IMR-90 (cell line): Measurements from ENCODE around the gene CHL1. TPM values are rescaled to one million over a fixed set of nuclear protein-coding genes. Genes with fewer than 3 reads are reported as not detected.

ENCODE experiments used
- ATAC-seq: fragments of 200-7000 bp; cut with Tn5 transposase; 2 replicates; pipeline ENCODE4 v1.9.1; 2020; ENCODE audit warnings: low read depth, mild to moderate bottlenecking, moderate library complexity
- BruUV-seq: library from RNA; stranded (reverse); fragments of 400-500 nt; replicated peaks from 2 replicates; lab custom pipeline; 2021; lab: Mats Ljungman, UMichigan
- CTCF ChIA-PET: fragments of 300-600 bp; formaldehyde crosslinking; extraction: SDS; loops from one replicate; lab custom pipeline; 2021; ENCODE audit warnings: antibody characterized with exemption; lab: Yijun Ruan, JAX
- POLR2A ChIA-PET: fragments of 300-600 bp; sonication (Branson Sonifier 250); formaldehyde crosslinking; loops from one replicate; lab custom pipeline; 2022; ENCODE audit warnings: antibody characterized with exemption; ENCODE audit not compliant: unreplicated experiment; lab: Charles Lee
- DNase-seq: peaks from one replicate; pipeline ENCODE4 v3.0.0; 2013
- H2AFZ ChIP-seq: replicated peaks from 2 replicates; pipeline ENCODE3; 2013; ENCODE audit warnings: low read length, mild to moderate bottlenecking; ENCODE audit not compliant: poor library complexity
- H2AK5ac ChIP-seq: 2 replicates; pipeline ENCODE4 v1.6.1; 2013; ENCODE audit warnings: low read depth, low read length, inconsistent platforms
- H2AK9ac ChIP-seq: replicated peaks from 2 replicates; pipeline ENCODE3; 2013; ENCODE audit warnings: mild to moderate bottlenecking, low read depth, low read length, moderate library complexity; ENCODE audit not compliant: poor library complexity
- H2BK120ac ChIP-seq: 2 replicates; pipeline ENCODE4 v1.6.1; 2013; ENCODE audit warnings: low read depth, low read length, inconsistent platforms
- H2BK15ac ChIP-seq: 3 replicates; pipeline ENCODE4 v1.6.1; 2013; ENCODE audit warnings: low read depth, low read length, inconsistent platforms
- H2BK20ac ChIP-seq: 2 replicates; pipeline ENCODE4 v1.6.1; 2013; ENCODE audit warnings: low read depth, mild to moderate bottlenecking, inconsistent platforms, low read length, moderate library complexity
- H2BK5ac ChIP-seq: 2 replicates; pipeline ENCODE4 v1.6.1; 2013; ENCODE audit warnings: mild to moderate bottlenecking, low read depth, low read length, inconsistent platforms; ENCODE audit not compliant: poor library complexity, severe bottlenecking
- H3K14ac ChIP-seq: replicated peaks from 2 replicates; pipeline ENCODE4 v1.6.1; 2013; ENCODE audit warnings: low read depth, low read length, inconsistent platforms
- H3K18ac ChIP-seq: 2 replicates; pipeline ENCODE4 v1.6.1; 2013; ENCODE audit warnings: low read depth, low read length, control low read depth
- H3K23ac ChIP-seq: 2 replicates; pipeline ENCODE4 v1.6.1; 2013; ENCODE audit warnings: low read depth, low read length, inconsistent platforms
- H3K27ac ChIP-seq: 2 replicates; pipeline ENCODE4 v1.5.1; 2013; ENCODE audit warnings: mild to moderate bottlenecking, control low read depth, low read length; ENCODE audit not compliant: insufficient read depth
- H3K27me3 ChIP-seq: 2 replicates; pipeline ENCODE4 v1.6.1; 2013; ENCODE audit warnings: low read length; ENCODE audit not compliant: control insufficient read depth, insufficient read depth
- H3K36me3 ChIP-seq: 2 replicates; pipeline ENCODE4 v1.6.1; 2013; ENCODE audit warnings: low read length, mixed read lengths; ENCODE audit not compliant: control insufficient read depth, insufficient read depth
- H3K4ac ChIP-seq: 2 replicates; pipeline ENCODE4 v1.6.1; 2013; ENCODE audit warnings: low read depth, low read length, inconsistent platforms
- H3K4me1 ChIP-seq: 2 replicates; pipeline ENCODE4 v1.6.1; 2013; ENCODE audit warnings: low read length, mixed read lengths; ENCODE audit not compliant: control insufficient read depth, insufficient read depth
- H3K4me2 ChIP-seq: 2 replicates; pipeline ENCODE4 v1.6.1; 2013; ENCODE audit warnings: low read depth, mild to moderate bottlenecking, control low read depth, low read length, moderate library complexity
- H3K4me3 ChIP-seq: 2 replicates; pipeline ENCODE4 v1.5.1; 2013; ENCODE audit warnings: low read depth, mild to moderate bottlenecking, control low read depth, low read length, moderate library complexity; ENCODE audit not compliant: insufficient read depth
- H3K56ac ChIP-seq: 2 replicates; pipeline ENCODE4 v1.6.1; 2013; ENCODE audit warnings: low read length, inconsistent platforms; ENCODE audit not compliant: insufficient read depth; ENCODE audit errors: extremely low read depth
- H3K79me1 ChIP-seq, 2 experiments: 2 replicates each; pipeline ENCODE4 v1.6.1; 2013; ENCODE audit warnings: low read length in 2 of 2, inconsistent platforms in 1 of 2, low read depth in 1 of 2
- H3K9ac ChIP-seq: 2 replicates; pipeline ENCODE4 v1.6.1; 2013; ENCODE audit warnings: low read depth, low read length, control low read depth
- H3K9me1 ChIP-seq: 2 replicates; pipeline ENCODE4 v1.6.1; 2013; ENCODE audit warnings: low read length, inconsistent platforms; ENCODE audit not compliant: insufficient read depth
- H3K9me3 ChIP-seq: 2 replicates; pipeline ENCODE4 v1.6.1; 2013; ENCODE audit warnings: low read length; ENCODE audit not compliant: control insufficient read depth, insufficient read depth
- H4K20me1 ChIP-seq: 2 replicates; pipeline ENCODE4 v1.6.1; 2013; ENCODE audit warnings: low read length, inconsistent platforms; ENCODE audit not compliant: insufficient read depth
- H4K5ac ChIP-seq: 2 replicates; pipeline ENCODE4 v1.6.1; 2013; ENCODE audit warnings: mild to moderate bottlenecking, low read depth, low read length, control low read depth
- H4K8ac ChIP-seq, 2 experiments: 2 replicates each; pipeline ENCODE4 v1.6.1; 2013; ENCODE audit warnings: low read depth in 2 of 2, low read length in 2 of 2, control low read depth in 1 of 2, inconsistent platforms in 1 of 2
- H4K91ac ChIP-seq: 2 replicates; pipeline ENCODE4 v1.6.1; 2013; ENCODE audit warnings: low read depth, low read length, inconsistent platforms; ENCODE audit not compliant: insufficient read depth
- CEBPB ChIP-seq: IDR thresholded peaks from 2 replicates; pipeline ENCODE4 v1.6.1; 2012; ENCODE audit warnings: low read depth, low read length, improper control_type of control experiment
- CHD1 ChIP-seq: IDR thresholded peaks from 2 replicates; pipeline ENCODE4 v1.6.1; 2012; ENCODE audit warnings: low read depth, low read length, improper control_type of control experiment
- FOS ChIP-seq: fragments of 150-350 bp; IDR thresholded peaks from 2 replicates; pipeline ENCODE4 v1.6.1; 2016; ENCODE audit warnings: low read depth, low read length
- NFE2L2 ChIP-seq: fragments of 150-350 bp; IDR thresholded peaks from 2 replicates; pipeline ENCODE4 v1.6.1; 2016; ENCODE audit warnings: low read depth, mild to moderate bottlenecking, low read length
- RFX5 ChIP-seq: IDR thresholded peaks from 2 replicates; pipeline ENCODE4 v1.8.0; 2012; ENCODE audit warnings: low read depth, mild to moderate bottlenecking, low read length, moderate library complexity
- SMC3 ChIP-seq: fragments of 150-350 bp; IDR thresholded peaks from 2 replicates; pipeline ENCODE4 v1.6.1; 2016; ENCODE audit warnings: low read depth, mild to moderate bottlenecking, antibody characterized with exemption, low read length, moderate library complexity
- USF2 ChIP-seq: fragments of 150-350 bp; IDR thresholded peaks from 2 replicates; pipeline ENCODE4 v1.6.1; 2017; ENCODE audit warnings: mild to moderate bottlenecking, antibody characterized with exemption, low read length, low read depth
- dilution Hi-C: fragments of 300-500 bp; cut with HindIII; formaldehyde crosslinking; loops from one replicate; pipeline ENCODE4 v1.14.3; 2018; ENCODE audit warnings: low sequenced_read_pairs; ENCODE audit not compliant: unreplicated experiment
- in situ Hi-C: fragments of 300-500 bp; cut with MboI; formaldehyde crosslinking; loops from 3 replicates; pipeline ENCODE4 v1.14.3; 2019; ENCODE audit warnings: low sequenced_read_pairs, inconsistent platforms, mixed read lengths
- intact Hi-C: fragments of 100-400 bp; cut with micrococcal nuclease; formaldehyde crosslinking; loops from 2 replicates; pipeline ENCODE4 v1.10.0; 2022
- polyA plus RNA-seq, 3 experiments: library from polyadenylated mRNA; depleted of rRNA; stranded (reverse); fragments of >200 nt; gene quantifications; 2 replicates each; pipeline ENCODE4 v1.2.3, GENCODE V29; 2012; ENCODE audit warnings: low replicate concordance in 1 of 3
- total RNA-seq: library from RNA; depleted of rRNA; stranded (reverse); fragments of >200 nt; gene quantifications from 2 replicates; pipeline ENCODE4 v1.2.3, GENCODE V29; 2012
- TF ChIP-seq, protein P1 (sequence below): conservative IDR thresholded peaks from 2 replicates; pipeline ENCODE4 v1.5.1; 2012; ENCODE audit warnings: mild to moderate bottlenecking, low read depth, low read length, improper control_type of control experiment

The CHL1 gene
- total and polyA plus RNA-seq, 2 of the 4 experiments (the other 2 are of a cell fraction): 0.38 to 1.6 TPM

DNA sequence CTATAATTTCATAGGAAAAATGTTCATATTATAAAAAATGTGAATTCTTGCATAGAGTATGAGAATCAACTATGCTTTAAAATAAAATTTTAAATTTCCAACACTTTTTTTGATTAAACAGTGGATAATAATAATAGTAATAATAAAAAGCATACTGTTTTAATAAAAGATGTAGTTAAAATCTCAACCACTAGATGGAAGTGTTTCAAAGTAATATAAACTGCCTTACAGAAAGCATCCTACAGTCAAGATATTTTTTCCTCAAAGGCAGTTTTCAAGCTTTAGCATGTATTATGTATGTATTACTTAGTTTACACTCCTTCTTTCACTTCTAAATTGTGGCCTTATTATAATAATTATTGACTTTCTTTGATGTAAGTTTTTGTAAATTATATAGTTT, 217.5 kb downstream of the CHL1 start:
- H2BK20ac ChIP-seq: no peak overlapping the region
- no peaks in the 10 kb centered on the region for H3K27me3 ChIP-seq
- no peak overlapping the region for H2AK9ac ChIP-seq
- no peak overlapping the region for H2AK5ac ChIP-seq
- H4K8ac ChIP-seq: no peak overlapping the region
- no peak overlapping the region for H3K27ac ChIP-seq
- BruUV-seq: no TSS peak
- H3K79me1 ChIP-seq: no peaks in the 10 kb centered on the region
- no peak overlapping the region for H2BK15ac ChIP-seq
- no peak overlapping the region for H4K91ac ChIP-seq
- H3K4ac ChIP-seq: no peak overlapping the region
- H3K18ac ChIP-seq: no peak overlapping the region
- POLR2A ChIA-PET: no interaction called here
- in situ Hi-C loops: no loop called here
- no peak overlapping the region for H3K56ac ChIP-seq
- intact Hi-C loops: no loop called here
- no peak overlapping the region for H4K5ac ChIP-seq
- H3K9me3 ChIP-seq: no peaks in the 10 kb centered on the region
- H4K20me1 ChIP-seq: no peaks in the 10 kb centered on the region
- no peaks in the 10 kb centered on the region for H3K36me3 ChIP-seq
- H2AFZ ChIP-seq: no peak overlapping the region
- H3K4me2 ChIP-seq: no peak overlapping the region
- no peaks in the 10 kb centered on the region for H3K9me1 ChIP-seq
- dilution Hi-C loops: no loop called here
- peak; percentile 10 for DNase-seq
- H3K23ac ChIP-seq: no peak overlapping the region
- CTCF ChIA-PET: interaction anchor here (0.6 kb wide), 1 partner anchor 59 kb away, joined by 5 read pairs; no protein-coding TSS in a partner anchor
- H3K9ac ChIP-seq: no peak overlapping the region
- H2BK5ac ChIP-seq: no peak overlapping the region
- no peak overlapping the region for H2BK120ac ChIP-seq
- no peak overlapping the region for H3K4me3 ChIP-seq
- TF ChIP-seq, protein P1, sequence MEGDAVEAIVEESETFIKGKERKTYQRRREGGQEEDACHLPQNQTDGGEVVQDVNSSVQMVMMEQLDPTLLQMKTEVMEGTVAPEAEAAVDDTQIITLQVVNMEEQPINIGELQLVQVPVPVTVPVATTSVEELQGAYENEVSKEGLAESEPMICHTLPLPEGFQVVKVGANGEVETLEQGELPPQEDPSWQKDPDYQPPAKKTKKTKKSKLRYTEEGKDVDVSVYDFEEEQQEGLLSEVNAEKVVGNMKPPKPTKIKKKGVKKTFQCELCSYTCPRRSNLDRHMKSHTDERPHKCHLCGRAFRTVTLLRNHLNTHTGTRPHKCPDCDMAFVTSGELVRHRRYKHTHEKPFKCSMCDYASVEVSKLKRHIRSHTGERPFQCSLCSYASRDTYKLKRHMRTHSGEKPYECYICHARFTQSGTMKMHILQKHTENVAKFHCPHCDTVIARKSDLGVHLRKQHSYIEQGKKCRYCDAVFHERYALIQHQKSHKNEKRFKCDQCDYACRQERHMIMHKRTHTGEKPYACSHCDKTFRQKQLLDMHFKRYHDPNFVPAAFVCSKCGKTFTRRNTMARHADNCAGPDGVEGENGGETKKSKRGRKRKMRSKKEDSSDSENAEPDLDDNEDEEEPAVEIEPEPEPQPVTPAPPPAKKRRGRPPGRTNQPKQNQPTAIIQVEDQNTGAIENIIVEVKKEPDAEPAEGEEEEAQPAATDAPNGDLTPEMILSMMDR: peak; percentile 31; the same call in 1 of the 2 replicates
- TF ChIP-seq FOS (no peak), SMC3 (no peak), CEBPB (no peak), NFE2L2 (no peak), CHD1 (no peak), RFX5 (no peak), USF2 (no peak)
- ATAC-seq: no peak
- no peak overlapping the region for H3K14ac ChIP-seq
- H3K4me1 ChIP-seq: no peaks in the 10 kb centered on the region
